Mononuclear cell (primary cell): ENCODE measurements around the gene SPATA25. TPM values are rescaled to one million over a fixed set of nuclear protein-coding genes. Genes with fewer than 3 reads are reported as not detected.

Source experiments
- H3K27me3 ChIP-seq: 2 replicates; pipeline ENCODE4 v1.6.0; 2011; ENCODE audit warnings: low read length, control low read depth; ENCODE audit not compliant: insufficient read depth
- H3K4me1 ChIP-seq: 2 replicates; pipeline ENCODE4 v1.5.1; 2011; ENCODE audit warnings: mild to moderate bottlenecking, low read length, control low read depth; ENCODE audit not compliant: insufficient read depth
- H3K4me3 ChIP-seq: 2 replicates; pipeline ENCODE4 v1.5.1; 2011; ENCODE audit warnings: mild to moderate bottlenecking, low read length, moderate library complexity
- H3K9me3 ChIP-seq: 2 replicates; pipeline ENCODE4 v1.5.1; 2011; ENCODE audit warnings: low read depth, mild to moderate bottlenecking, control low read depth, low read length
- total RNA-seq: library from RNA; depleted of rRNA; stranded (reverse); fragments of >200 nt; gene quantifications from one replicate; pipeline ENCODE4 v1.2.3, GENCODE V29; 2012

SPATA25 gene
- total RNA-seq, 1 donor: 0.52 TPM

- Histone ChIP-seq H3K27me3 (no peaks in the 10 kb centered on the region), H3K4me3 (no peak overlapping the region), H3K4me1 (no peaks in the 10 kb centered on the region), H3K9me3 (no peaks in the 10 kb centered on the region)
These were observed 14.8 kb downstream of the SPATA25 start for GRCh38 chr20:45872626-45873025.

- H3K4me3 ChIP-seq: no peak overlapping the region
- H3K27me3 ChIP-seq: no peaks in the 10 kb centered on the region
- no peaks in the 10 kb centered on the region for H3K4me1 ChIP-seq
- H3K9me3 ChIP-seq: no peaks in the 10 kb centered on the region
These were observed 19.6 kb downstream of the SPATA25 start for GRCh38 chr20:45867819-45868176.

GRCh38 chr20:45867136-45867818, 20.1 kb downstream of the SPATA25 start:
- H3K9me3 ChIP-seq: no peaks in the 10 kb centered on the region
- H3K4me3 ChIP-seq: no peak overlapping the region
- no peaks in the 10 kb centered on the region for H3K27me3 ChIP-seq
- no peaks in the 10 kb centered on the region for H3K4me1 ChIP-seq

GRCh38 chr20:45866454-45866853, 21.0 kb downstream of the SPATA25 start:
- Histone ChIP-seq H3K4me1 (no peaks in the 10 kb centered on the region), H3K9me3 (no peaks in the 10 kb centered on the region), H3K27me3 (no peaks in the 10 kb centered on the region), H3K4me3 (no peak overlapping the region)

- Histone ChIP-seq H3K27me3 (no peaks in the 10 kb centered on the region), H3K9me3 (no peaks in the 10 kb centered on the region), H3K4me1 (no peaks in the 10 kb centered on the region), H3K4me3 (no peak overlapping the region)
These were observed 23.6 kb downstream of the SPATA25 start for GRCh38 chr20:45863543-45864470.

GRCh38 chr20:45861221-45862075, 26.0 kb downstream of the SPATA25 start:
- Histone ChIP-seq H3K4me1 (peaks cover 12% of the 10 kb centered on the region), H3K27me3 (no peaks in the 10 kb centered on the region), H3K4me3 (no peak overlapping the region), H3K9me3 (no peaks in the 10 kb centered on the region)

- Histone ChIP-seq H3K4me1 (peaks cover 20% of the 10 kb centered on the region), H3K4me3 (no peak overlapping the region), H3K27me3 (no peaks in the 10 kb centered on the region), H3K9me3 (no peaks in the 10 kb centered on the region)
These were observed 26.7 kb downstream of the SPATA25 start for GRCh38 chr20:45860560-45861220.

GRCh38 chr20:45859916-45860315, 27.5 kb downstream of the SPATA25 start:
- Histone ChIP-seq H3K4me3 (no peak overlapping the region), H3K27me3 (no peaks in the 10 kb centered on the region), H3K4me1 (peaks cover 25% of the 10 kb centered on the region), H3K9me3 (no peaks in the 10 kb centered on the region)

- H3K4me3 ChIP-seq: peak overlapping the region; percentile 67
- no peaks in the 10 kb centered on the region for H3K9me3 ChIP-seq
- no peaks in the 10 kb centered on the region for H3K27me3 ChIP-seq
These were observed 29.6 kb downstream of the SPATA25 start for GRCh38 chr20:45857882-45858216.

GRCh38 chr20:45857114-45857881, 30.1 kb downstream of the SPATA25 start, which contains the start of the genes ACOT8 and ZSWIM3:
TSS of gene ACOT8 (minus strand) at chr20:45857392. CDS start at chr20:45857315, 77 bp downstream.
TSS of gene ZSWIM3 (plus strand) at chr20:45857614. CDS start at chr20:45857826, 212 bp downstream.
- Histone ChIP-seq H3K4me3 (peak within 1 kb of the TSS; percentile 67), H3K4me1 (peaks cover 28% of the 10 kb centered on the region), H3K27me3 (no peaks in the 10 kb centered on the region), H3K9me3 (no peaks in the 10 kb centered on the region)

More at GRCh38 chr20:45857882-45858216, 29.6 kb downstream of the SPATA25 start:
- peaks cover 28% of the 10 kb centered on the region for H3K4me1 ChIP-seq

- Histone ChIP-seq H3K4me3 (no peak overlapping the region), H3K4me1 (peaks cover 27% of the 10 kb centered on the region), H3K9me3 (no peaks in the 10 kb centered on the region), H3K27me3 (no peaks in the 10 kb centered on the region)
These were observed 33.9 kb downstream of the SPATA25 start for GRCh38 chr20:45853484-45853883.

GRCh38 chr20:45852326-45852725, 35.1 kb downstream of the SPATA25 start:
- peaks cover 21% of the 10 kb centered on the region for H3K4me1 ChIP-seq
- H3K9me3 ChIP-seq: no peaks in the 10 kb centered on the region
- no peaks in the 10 kb centered on the region for H3K27me3 ChIP-seq
- H3K4me3 ChIP-seq: no peak overlapping the region

- Histone ChIP-seq H3K27me3 (no peaks in the 10 kb centered on the region), H3K4me1 (peaks cover 17% of the 10 kb centered on the region), H3K9me3 (no peaks in the 10 kb centered on the region), H3K4me3 (no peak overlapping the region)
These were observed 35.9 kb downstream of the SPATA25 start for GRCh38 chr20:45851501-45851900.

GRCh38 chr20:45850926-45851325, 36.5 kb downstream of the SPATA25 start:
- Histone ChIP-seq H3K9me3 (no peaks in the 10 kb centered on the region), H3K4me1 (peaks cover 11% of the 10 kb centered on the region), H3K27me3 (no peaks in the 10 kb centered on the region), H3K4me3 (no peak overlapping the region)
